HG03103 (cell line): ENCODE results near the gene TOMM7.
"Not testable (repeated sequence)": the region's sequence is repeated elsewhere in the genome, so short reads cannot be mapped to it uniquely, and the experiment has no call there.

Experiments
- ATAC-seq: cut with Tn5 transposase; IDR thresholded peaks from one replicate; pipeline ENCODE4 v1.9.1; 2021; ENCODE audit warnings: low read depth; ENCODE audit not compliant: unreplicated experiment

TOMM7 gene

GRCh38 chr7:22790640-22791039 lies 32.0 kb downstream of the TOMM7 start:
- not testable (repeated sequence) for ATAC-seq

GRCh38 chr7:22787951-22788350 lies 34.7 kb downstream of the TOMM7 start:
- no peak for ATAC-seq

GRCh38 chr7:22786290-22786932 lies 36.2 kb downstream of the TOMM7 start:
- no peak for ATAC-seq

- no peak for ATAC-seq
These were observed 38.3 kb downstream of the TOMM7 start for GRCh38 chr7:22784346-22784745.

- no peak for ATAC-seq
These were observed 39.2 kb downstream of the TOMM7 start for GRCh38 chr7:22783421-22783820.

GRCh38 chr7:22782616-22783232 lies 39.9 kb downstream of the TOMM7 start:
- ATAC-seq, result peak; percentile 81

- ATAC-seq, result no peak
These were observed 41.4 kb downstream of the TOMM7 start for GRCh38 chr7:22781230-22781711.

- ATAC-seq, result not testable (repeated sequence)
These were observed 42.8 kb downstream of the TOMM7 start for GRCh38 chr7:22779730-22780323.

- no peak for ATAC-seq
These were observed 45.7 kb downstream of the TOMM7 start for GRCh38 chr7:22776964-22777363.

GRCh38 chr7:22772885-22773284 lies 49.8 kb downstream of the TOMM7 start:
- no peak for ATAC-seq

- no peak for ATAC-seq
These were observed 50.8 kb downstream of the TOMM7 start for GRCh38 chr7:22771872-22772228.

GRCh38 chr7:22771194-22771871 lies 51.3 kb downstream of the TOMM7 start:
- no peak for ATAC-seq

- ATAC-seq, result peak; percentile 78
These were observed 57.0 kb downstream of the TOMM7 start for GRCh38 chr7:22765609-22766008.
